Stimulated activated CD8-positive, alpha-beta memory T cell treated with anti-CD3 and anti-CD28 coated beads, Interleukin-7, amount 100 ng/mL, for 1 hour (primary cell): ENCODE results near the gene GGN.
"Not testable (repeated sequence)": the region's sequence is repeated elsewhere in the genome, so short reads cannot be mapped to it uniquely, and the experiment has no call there.

Source experiments
- DNase-seq, 2 donors: peaks; one replicate each; pipeline ENCODE4 v3.0.0-alpha.2; 2020; ENCODE audit warnings: low read depth in 2 of 2

GGN gene

DNA sequence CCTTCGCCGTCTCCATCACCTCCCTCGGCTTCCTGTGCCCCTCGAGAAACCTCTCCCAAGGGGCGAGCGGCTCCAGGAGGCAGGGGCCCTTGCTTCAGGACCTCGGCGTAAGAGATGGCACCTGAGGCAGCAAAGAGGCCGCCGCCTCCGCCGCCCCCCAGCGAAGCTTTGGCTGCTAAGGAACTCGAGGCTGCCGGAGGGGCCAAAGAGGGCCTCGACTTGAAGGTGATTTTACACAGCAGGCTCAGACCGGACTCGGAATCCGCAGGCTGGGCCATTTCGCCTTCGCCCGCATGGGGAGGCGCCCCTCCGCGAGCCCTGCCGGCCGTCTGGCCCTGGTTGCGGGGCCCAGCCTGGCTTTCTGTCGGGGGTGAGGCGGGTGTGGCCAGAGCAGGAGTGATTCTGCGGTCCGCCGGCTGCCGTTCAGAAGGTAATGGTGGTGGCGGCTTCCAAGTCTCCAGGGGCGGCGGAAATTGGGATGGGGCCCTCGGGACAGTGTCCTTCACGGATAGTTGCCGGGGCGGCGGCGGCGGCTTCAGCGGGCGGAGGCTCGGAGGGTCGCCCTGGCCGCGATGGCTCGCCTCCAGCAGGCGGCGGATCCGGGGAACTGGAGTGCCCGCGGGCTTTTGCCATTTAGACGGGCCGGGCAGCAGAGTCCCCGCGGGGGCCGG is 1.4 kb downstream of the GGN start:
- DNase-seq = no peak

DNA sequence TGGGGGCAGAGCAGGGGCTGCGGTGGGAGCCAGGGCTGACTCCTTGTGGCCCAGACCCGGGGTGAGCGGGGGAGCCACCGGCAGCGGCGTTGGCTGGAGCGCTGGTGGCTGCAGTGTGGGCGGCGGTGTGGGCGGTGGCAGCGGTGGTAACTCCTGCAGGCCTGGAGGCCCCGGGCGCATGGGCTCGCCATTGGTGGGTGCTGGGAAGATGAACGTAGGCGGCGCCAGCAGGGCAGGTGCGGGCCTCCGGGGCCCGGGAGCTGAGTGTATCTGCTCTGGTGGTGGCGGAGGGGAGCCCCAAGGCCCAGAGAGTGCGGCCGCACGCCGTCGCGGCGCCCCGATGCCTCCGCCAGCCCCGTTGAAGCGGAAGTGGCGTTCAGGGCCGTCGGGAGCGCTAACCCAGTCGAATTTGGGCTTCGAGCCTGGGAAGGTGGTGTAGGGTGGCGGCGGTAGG is 2.0 kb downstream of the GGN start:
- DNase-seq = no peak

DNA sequence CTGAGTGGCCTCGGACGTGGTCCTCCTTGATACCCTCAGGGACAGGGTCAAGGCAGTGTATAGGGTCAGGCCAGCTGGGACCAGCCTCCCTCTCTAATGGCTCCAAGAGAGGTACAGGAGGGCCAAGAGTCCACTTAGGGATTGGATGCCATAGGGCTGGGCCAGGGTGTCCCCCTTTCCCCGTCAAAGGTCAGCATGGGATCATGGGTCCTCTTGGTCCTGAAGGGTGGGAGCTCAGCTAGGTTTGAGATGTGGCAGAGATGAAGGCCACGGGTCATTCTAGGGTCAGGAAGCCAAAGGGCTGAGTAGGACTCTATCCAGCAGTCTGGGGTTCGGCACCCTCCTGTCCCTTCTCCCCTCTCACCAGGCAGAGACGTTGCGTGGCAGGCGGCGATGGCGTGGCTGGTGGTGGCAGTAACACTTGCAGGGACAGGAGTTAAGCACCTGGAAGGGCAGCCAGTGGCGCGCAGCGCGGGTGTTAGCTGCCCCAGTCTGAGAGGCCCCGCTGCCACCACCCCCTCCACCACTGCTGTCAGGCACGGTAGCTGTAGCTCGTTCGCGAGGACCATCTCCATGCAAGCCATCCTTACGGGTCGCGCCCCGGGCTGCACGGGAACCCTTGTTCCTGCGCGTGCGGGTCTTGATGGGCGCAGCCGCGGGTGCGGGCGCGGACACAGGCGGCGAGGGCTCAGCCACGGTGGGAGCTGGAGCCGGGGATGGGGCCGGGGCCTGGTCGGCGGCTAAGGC is 2.6 kb downstream of the GGN start:
- DNase-seq = no peak

DNA sequence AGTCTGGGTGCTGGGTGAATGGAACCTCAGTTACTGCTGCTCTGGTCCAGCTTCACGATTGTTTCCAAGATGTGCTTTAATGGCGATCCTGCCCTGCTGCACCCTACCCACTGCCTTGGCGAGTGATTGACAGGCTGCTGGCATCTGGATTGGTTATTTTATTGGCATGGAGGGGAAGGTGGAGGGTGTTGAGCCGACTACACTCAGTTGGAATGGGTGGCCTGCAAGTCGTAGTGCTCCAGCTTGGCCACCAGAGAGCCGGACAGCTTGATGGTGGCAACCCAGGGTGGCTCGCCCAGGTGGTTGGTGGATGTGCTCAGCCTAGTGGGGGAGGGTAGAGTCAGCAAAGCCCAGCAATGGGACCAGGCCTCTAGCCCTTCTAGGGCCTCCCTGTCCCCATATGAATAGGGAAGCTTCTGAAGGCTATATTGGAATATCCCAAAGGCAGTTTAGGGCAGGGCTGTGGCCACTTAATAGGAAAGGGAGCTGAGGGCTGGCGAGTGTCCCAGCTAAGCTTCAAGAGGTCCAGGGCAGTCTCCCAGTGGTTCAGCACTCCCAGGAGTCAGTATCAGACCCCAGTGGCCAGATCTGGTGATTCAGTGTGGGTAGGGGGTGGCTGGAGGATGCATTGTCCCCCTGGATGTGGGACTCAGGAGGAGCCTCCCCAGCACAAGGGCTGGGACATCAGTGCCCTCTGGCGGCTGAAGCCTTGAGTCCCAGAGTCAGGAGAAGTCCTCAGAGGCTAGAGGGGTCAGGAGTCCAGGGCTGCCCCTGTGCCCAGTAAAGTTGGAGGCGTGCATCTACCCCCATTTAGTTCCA is 3.4 kb downstream of the GGN start:
- DNase-seq = no peak

DNA sequence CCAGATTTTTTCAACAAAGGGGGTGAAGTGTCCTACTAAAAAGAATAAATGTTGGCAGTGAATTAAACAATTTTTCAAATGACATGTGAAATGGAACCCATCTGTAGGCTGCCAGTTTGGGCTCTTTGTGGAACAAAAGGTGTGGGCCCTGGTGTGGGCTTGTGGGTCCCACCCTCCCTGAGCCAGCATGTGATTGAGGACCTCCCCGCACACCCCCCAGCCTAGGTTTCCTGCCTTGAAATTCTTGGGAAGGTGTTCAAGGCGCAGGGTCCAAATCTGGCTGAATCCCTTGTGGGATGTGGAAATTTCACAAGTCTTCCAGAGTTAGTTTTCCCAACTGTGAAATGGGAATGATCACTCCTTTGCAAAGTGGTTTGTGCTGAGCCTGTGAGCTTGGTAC is 4.1 kb downstream of the GGN start:
- DNase-seq = no peak

DNA sequence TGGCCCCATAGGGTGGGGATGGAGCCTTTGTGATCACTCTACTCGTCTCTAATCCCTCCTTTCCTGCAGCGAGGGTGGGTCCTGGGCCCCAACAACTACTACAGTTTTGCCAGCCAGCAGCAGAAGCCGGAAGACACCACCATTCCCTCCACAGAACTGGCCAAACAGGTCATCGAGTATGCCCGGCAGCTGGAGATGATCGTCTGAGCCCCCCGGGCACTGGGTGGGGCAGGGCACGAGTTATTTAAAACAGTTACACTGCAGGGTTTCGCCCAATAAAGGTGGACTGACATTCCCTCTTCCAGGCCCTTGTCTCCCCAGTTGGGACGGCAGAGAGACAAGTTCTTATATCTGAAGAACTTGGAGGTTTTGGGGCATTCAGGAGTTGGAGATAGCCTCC is 4.7 kb downstream of the GGN start:
- DNase-seq = no peak

DNA sequence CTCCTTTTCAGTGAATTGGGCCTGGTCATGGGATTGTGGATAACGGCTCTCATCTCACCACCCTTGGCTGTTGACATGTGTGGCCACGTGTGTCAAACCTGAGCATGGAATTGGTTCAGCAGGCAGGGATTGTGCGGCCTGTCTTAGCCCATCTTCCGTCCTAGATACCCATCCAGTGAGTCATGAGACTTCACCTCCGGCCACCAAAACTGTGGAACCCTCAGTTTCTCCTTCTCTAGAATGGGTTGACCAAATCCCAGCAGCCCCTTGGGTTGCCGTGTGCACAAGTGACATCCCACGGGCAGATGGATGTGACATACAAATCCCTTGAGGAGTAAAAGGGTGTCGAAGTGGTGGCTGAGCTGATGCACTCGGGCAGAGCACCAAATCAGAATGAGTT is 6.7 kb downstream of the GGN start:
- no peak for DNase-seq

DNA sequence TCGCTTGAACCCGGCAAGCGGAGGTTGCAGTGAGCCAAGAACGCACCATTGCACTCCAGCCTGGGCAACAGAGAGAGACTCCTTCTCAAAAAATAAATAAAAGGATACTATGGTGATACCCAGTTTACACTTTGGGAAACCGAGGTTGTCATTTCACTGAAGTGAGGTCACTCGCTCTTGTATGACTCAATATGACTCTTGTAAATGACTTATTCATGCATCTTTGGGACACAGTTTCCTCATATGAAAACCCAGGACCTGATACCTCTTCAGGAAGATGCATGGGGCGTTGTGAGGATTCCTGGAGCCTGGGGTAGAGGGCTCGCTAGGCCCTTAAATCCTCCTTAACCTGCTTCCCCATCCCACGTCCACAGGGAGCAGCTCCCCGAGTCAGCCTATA is 9.0 kb downstream of the GGN start:
- no peak for DNase-seq

DNA sequence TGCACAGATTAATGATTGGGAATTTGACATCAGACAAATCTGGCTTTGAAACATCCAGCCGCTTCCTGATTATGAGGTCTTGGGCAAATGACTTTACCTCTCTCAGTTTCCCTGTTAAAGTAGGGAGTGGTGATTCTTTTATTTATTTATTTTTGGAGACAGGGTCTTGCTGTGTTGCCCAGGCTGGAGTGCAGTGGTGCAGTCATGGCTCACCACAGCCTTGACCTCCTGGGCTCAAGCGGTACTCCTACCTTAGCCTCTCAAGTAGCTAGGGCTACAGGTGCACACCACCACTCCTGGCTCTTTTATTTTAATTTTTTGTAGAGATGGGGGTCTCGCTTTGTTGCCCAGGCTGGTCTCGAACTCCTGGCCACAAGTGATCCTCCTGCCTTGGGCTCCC is 10.8 kb downstream of the GGN start:
- DNase-seq = no peak

DNA sequence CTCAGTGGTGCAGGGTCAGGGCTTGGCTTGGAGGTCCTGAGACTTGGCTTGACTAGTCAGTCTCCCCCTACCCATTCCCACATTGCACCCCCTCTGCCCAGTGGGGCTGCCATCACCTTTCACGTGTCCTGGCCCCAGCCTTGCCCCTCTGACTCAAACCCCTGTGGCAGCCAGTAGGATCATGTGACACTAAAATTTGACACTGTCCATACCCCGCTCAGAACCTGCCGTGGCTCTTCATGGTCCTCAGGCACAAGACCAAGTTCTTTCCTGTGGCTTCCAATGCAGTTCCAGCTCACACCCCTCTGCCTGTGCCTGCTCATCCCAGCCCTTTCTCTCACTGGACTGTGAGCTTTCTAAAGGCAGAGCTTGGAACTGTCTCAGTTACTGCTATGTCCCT is 11.3 kb downstream of the GGN start:
- DNase-seq = no peak

DNA sequence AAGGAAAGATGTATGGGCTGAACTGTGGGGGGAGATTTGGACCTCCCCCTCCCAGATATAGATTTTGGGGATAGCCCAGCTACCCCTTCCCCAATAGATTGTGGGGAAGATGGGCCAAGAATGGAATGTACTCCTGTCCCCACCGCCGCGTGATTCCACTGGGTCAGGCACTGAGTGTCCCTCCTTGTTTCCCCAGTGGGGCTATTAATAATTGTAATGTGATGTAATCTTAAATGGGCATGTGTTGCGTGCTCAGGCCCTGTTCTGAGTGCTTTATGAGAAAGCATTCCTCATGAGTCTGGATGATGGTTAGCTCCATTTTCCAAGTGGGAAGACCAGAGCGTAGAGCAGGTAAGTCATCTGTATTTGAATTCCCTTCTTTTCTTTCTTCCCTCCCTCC is 12.1 kb downstream of the GGN start:
- no peak for DNase-seq

DNA sequence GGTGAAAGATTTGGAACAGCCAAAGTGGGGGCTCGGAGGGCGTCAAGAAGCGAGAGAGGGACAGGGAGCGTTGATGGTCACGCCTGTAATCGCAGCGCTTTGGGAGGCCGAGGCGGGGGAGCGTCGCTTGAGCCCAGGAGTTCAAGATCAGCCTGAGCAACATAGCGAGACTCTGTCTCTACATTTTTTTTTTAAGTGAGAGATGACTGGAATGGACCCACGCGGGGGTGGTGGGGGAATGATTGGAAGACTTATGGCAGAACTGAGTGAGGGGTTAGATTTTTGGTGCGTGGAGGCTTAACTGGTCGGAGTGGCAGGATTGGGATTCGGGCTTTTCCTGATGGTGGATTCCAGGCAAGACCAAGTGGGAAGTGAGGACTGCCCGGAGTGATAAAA is 12.7 kb downstream of the GGN start:
- no peak for DNase-seq

DNA sequence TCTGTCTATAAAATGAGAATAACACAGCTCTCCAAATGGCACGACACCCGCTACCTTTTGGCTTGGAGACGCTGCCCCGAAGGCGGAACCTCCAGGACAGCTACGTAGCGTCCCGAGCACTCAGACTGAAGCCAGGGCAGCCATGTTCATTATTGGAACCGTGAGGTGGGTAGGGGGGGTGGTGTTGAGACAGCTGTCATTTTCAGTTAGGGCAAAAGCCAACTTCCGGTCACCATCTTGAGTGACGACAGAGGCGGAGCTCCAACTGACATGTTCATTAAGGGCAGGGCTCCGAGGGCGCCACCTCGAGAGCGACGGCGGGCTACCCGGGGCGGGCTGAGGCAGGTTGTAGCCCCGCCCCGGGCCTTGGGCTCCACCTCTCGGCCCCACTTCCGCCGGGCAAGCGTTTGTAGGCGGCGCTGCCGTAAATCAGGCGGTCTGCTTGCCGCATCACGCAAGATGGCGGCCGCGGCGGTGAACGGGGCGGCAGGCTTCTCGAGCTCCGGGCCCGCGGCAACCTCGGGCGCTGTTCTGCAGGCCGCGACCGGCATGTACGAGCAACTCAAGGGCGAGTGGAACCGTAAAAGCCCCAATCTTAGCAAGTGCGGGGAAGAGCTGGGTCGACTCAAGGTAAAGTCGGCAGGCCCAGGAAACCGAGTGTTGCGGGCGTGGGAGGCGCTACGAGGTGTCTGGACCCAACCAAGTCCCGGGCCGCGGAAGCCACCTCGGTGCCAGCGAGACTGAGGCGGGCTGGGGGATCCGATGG is 13.3 kb downstream of the GGN start, which contains the start of gene PSMD8:
TSS of gene PSMD8 (plus strand) at position 240 of the 766 bp plus-strand sequence. CDS start at position 271, 31 bp downstream.
- DNase-seq = peak; percentile 93

DNA sequence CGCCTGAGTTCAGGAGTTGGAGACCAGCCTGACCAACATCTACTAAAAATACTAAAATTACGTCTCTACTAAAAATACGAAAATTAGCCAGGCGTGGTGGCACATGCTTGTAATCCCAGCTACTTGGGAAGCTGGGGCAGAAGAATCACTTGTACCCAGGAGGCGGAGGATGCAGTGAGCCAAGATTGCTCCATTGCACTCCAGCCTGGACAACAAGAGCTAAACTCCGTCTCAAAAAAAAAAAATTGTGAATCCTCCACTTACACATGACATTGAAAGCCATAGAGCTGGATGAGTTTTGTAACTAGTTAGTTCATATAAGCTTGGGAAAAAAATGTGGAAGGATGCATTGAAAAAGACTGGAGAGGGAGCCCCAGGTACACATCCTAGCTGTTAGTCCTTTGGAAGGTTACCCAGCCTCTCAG is 13.9 kb downstream of the GGN start:
- no peak for DNase-seq

DNA sequence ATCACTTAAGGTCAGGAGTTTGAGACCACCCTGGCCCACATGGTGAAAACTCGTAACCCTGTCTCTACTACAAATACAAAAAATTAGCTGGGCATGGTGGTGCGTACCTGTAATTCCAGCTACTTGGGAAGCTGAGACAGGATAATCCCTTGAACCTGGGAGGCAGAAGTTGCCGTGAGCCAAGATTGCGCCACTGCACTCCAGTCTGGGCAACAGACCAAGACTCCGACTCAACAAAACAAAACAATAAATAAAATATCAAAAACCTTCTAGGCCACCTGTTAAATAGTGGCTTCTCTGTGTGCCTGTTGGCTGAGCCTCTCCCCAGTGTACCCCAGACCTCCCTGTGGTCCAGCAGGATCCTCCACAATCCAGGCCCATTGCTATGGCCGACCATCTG is 16.8 kb downstream of the GGN start:
- DNase-seq = no peak

DNA sequence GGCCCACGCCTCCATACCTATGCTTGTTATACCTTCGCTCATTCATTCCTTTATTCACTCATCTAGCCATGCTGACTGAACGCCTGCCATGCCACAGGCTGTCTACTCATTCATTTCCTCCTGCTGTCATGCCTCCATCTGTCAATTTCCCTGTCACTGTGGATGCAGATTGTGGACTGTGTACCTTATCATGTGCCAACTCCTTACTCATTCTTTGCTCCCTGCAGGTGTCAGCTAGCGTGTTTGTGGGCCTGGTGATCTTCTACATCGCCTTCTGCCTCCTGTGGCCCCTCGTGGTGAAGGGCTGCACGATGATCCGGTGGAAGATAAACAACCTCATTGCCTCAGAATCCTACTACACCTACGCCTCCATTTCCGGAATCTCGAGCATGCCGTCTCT is 17.5 kb downstream of the GGN start:
- DNase-seq = no peak

DNA sequence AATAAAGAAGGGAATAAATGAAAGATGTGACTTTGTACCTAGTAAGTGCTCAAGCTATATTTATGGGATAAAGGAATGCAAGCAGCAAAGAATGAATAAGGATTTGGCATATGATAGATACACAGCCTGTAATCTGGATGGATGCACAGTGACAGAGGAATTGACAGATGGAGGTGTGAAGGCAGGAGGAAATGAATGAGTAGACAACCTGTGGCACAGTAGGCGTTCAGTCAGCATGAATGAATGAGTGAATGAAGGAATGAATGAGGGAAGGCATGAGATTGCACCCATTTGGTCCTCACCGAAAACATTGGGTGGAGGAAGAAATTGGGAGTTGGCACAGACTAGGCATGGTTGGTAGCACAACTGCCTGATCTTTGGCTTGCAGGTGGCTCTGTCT is 18.2 kb downstream of the GGN start:
- DNase-seq = no peak

DNA sequence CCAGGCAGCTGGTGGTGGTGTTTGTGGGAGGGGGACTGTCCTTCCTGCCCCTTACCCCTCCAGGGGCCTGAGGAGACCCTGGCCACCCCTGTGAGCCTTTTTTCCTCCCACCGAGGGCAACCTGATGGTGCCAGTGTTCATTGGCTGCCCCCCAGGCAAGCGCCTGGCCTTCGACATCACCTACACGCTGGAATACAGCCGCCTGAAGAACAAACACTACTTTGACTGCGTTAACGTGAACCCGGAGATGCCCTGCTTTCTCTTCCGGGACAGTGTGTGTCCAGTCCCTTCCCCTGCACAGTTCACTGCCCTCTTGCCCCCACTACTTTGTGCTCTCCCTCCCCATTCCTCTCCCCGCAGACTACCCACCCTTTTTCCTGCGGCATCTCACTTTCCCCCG is 20.8 kb downstream of the GGN start:
- DNase-seq = no peak

DNA sequence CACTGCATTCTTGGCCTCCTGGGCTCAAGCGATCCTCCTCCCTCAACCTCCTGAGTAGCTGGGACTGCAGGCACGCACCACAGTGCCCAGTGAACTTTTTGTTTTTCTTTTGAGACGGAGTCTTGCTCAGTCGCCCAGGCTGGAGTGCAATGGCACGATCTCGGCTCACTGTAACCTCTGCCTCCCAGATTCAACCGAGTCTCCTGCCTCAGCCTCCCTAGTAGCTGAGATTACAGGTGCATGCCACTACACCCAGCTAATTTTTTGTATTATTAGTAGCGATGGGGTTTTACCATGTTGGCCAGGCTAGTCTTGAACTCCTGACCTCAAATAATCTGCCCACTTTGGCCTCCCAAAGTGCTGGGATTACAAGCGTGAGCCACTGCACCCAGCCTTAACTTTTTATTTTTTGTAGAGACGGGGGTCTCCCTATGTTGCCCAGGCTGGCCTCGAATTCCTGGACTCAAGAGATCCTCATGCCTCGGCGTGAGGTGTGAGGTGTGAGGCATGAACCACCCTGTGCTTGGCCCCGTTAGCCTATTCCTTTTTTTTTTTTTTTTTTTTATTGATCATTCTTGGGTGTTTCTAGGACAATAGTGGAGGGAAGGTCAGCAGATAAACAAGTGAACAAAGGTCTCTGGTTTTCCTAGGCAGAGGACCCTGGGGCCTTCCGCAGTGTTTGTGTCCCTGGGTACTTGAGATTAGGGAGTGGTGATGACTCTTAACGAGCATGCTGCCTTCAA is 24.7 kb downstream of the GGN start:
- not testable (repeated sequence) for DNase-seq

DNA sequence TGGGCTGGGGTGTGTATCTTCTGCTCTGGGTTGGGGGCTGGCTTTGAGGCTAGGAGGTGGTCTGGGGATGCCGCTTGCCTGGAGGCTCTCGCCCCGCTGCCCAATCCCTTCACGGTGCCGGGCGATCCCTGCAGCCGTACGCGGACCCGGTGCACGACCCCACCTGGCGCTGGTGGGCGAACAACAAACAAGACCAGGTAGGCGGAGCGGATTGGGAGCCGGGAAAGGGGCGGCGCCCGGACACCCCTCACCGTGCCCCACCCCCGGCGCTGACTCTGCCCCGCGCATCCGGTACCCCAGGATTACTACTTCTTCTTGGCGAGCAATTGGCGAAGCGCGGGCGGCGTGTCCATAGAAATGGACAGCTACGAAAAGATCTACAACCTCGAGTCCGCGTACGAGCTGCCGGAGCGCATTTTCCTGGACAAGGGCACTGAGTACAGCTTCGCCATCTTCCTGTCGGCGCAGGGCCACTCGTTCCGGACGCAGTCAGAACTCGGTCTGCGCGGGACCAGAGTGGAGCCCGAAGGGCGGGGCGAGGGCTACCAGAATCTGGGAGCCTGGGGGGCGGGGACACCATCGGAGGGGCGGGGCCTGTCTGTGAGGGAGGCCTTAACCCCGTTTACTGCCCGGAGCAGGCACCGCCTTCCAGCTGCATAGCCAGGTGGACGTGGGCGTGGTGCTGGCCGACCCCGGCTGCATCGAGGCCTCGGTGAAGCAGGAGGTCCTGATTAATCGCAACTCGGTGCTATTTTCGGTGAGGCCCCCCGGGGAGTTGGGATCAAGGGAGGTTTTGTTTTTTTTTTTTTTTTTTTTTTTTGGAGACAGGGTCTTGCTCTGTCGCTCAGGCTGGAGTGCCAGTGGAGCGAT is 25.5 kb downstream of the GGN start:
- DNase-seq = peak; percentile 37 to 42
